Parathyroid adenoma (tissue), 2 donors: Measurements from ENCODE around the gene REXO4.

Source experiments
- H2AFZ ChIP-seq: fragments of 300-600 bp; sonication (generic); one replicate; pipeline ENCODE4 v1.7.0; 2017; ENCODE audit warnings: antibody characterized with exemption, mild to moderate bottlenecking
- H3K27ac ChIP-seq: fragments of 300-600 bp; sonication (generic); one replicate; pipeline ENCODE4 v1.7.0; 2017
- H3K27me3 ChIP-seq: fragments of 300-600 bp; sonication (generic); one replicate; pipeline ENCODE4 v1.7.0; 2017; ENCODE audit warnings: low read length; ENCODE audit not compliant: control insufficient read depth, insufficient read depth
- H3K36me3 ChIP-seq: fragments of 300-600 bp; sonication (generic); one replicate; pipeline ENCODE4 v1.7.0; 2017; ENCODE audit warnings: low read length; ENCODE audit not compliant: control insufficient read depth, insufficient read depth
- H3K4me1 ChIP-seq: fragments of 300-600 bp; sonication (generic); one replicate; pipeline ENCODE4 v1.7.0; 2017; ENCODE audit warnings: control low read depth
- H3K4me2 ChIP-seq: fragments of 300-600 bp; sonication (generic); one replicate; pipeline ENCODE4 v1.7.0; 2017; ENCODE audit warnings: low read length
- H3K4me3 ChIP-seq: fragments of 300-600 bp; sonication (generic); one replicate; pipeline ENCODE4 v1.7.0; 2017; ENCODE audit warnings: low read depth, low read length
- H3K79me2 ChIP-seq: fragments of 300-600 bp; sonication (generic); one replicate; pipeline ENCODE4 v1.7.0; 2017; ENCODE audit warnings: control low read depth
- H3K9ac ChIP-seq: fragments of 300-600 bp; sonication (generic); one replicate; pipeline ENCODE4 v1.7.0; 2017; ENCODE audit warnings: mild to moderate bottlenecking
- H3K9me3 ChIP-seq: fragments of 300-600 bp; sonication (generic); one replicate; pipeline ENCODE4 v1.7.0; 2017; ENCODE audit warnings: low read length; ENCODE audit not compliant: control insufficient read depth
- CTCF ChIP-seq: fragments of 300-600 bp; sonication (generic); IDR thresholded peaks from one replicate; pipeline ENCODE4 v1.7.0; 2017; ENCODE audit warnings: antibody characterized with exemption, mild to moderate bottlenecking
- donor health status: primary hyperparathyroidism.

REXO4 gene

DNA sequence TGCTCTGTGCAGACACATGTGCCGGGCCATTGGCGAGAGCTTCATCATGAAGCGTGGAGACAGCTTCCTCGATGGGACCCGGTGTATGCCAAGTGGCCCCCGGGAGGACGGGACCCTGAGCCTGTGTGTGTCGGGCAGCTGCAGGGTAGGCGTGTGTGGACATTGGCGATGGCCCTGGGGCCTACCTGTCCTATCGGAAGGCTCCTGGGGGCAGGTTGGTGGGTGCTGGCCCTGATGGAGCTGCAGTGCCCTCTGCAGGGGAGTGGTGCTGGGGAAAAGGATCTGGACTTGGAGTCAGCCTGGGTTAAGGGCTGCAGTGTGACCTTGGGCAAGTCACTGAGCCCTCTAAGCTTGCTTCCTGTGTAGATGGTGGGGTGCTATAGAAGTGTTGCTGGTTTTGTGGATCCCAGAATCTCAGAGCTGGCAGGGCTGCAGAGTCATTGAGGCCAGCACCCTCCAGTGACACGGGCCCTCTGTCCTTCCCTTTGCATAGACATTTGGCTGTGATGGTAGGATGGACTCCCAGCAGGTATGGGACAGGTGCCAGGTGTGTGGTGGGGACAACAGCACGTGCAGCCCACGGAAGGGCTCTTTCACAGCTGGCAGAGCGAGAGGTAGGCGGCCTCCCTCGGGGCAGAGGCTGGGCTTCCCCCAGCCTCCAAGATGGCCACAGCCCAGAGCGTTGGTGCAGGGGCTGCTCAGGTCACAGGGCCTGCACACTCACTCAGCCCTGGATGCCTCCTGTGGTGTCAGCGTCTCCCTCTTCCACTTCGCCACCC is 20.1 kb upstream of the REXO4 start:
- no peaks in the 10 kb centered on the region for H3K9me3 ChIP-seq
- no peak overlapping the region for H3K27ac ChIP-seq
- TF ChIP-seq CTCF: no peak
- H3K4me1 ChIP-seq: no peaks in the 10 kb centered on the region
- no peaks in the 10 kb centered on the region for H3K27me3 ChIP-seq
- H3K36me3 ChIP-seq: no peaks in the 10 kb centered on the region
- H3K4me3 ChIP-seq: no peak overlapping the region
- H2AFZ ChIP-seq: no peak overlapping the region
- H3K9ac ChIP-seq: no peak overlapping the region
- no peak overlapping the region for H3K4me2 ChIP-seq
- H3K79me2 ChIP-seq: no peaks in the 10 kb centered on the region

DNA sequence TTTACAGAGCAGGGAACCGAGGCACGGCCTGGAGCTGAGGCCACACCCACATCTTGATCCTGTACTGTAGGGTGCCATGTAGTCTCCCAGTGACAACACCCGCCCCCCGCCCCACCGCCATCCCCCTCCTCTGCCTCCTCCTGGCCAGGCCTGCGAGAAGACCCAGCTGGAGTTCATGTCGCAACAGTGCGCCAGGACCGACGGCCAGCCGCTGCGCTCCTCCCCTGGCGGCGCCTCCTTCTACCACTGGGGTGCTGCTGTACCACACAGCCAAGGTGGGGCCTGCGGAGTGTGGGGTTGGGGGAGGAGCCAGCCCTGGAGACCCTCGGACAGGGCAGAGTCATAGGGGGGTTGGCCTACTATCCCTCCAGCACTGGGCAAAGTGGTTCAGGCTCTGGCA is 18.9 kb upstream of the REXO4 start:
- Histone ChIP-seq H3K27me3 (no peaks in the 10 kb centered on the region), H3K9me3 (no peaks in the 10 kb centered on the region), H3K4me2 (no peak overlapping the region), H3K36me3 (no peaks in the 10 kb centered on the region), H3K27ac (no peak overlapping the region), H2AFZ (no peak overlapping the region), H3K79me2 (no peaks in the 10 kb centered on the region), H3K4me3 (no peak overlapping the region), H3K4me1 (no peaks in the 10 kb centered on the region), H3K9ac (no peak overlapping the region)
- no peak for TF ChIP-seq CTCF

DNA sequence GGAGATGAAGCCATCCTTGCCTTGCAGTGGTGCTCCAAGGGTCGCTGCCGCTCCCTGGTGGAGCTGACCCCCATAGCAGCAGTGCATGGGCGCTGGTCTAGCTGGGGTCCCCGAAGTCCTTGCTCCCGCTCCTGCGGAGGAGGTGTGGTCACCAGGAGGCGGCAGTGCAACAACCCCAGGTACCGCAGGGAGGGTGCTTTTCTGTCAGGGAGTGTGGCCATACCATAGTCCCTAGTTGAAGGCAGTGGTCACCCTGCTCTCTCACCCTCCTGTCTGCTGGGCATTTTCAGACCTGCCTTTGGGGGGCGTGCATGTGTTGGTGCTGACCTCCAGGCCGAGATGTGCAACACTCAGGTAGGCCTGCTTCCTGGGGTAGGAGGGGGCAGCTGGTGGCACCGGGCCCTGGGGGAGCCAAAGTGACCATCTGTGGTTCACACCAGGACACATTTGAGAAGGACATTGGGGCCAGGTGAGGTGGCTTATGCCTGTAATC is 15.6 kb upstream of the REXO4 start:
- H3K4me3 ChIP-seq: no peak overlapping the region
- no peak overlapping the region for H3K9ac ChIP-seq
- no peak overlapping the region for H2AFZ ChIP-seq
- TF ChIP-seq CTCF: no peak
- no peaks in the 10 kb centered on the region for H3K4me1 ChIP-seq
- H3K79me2 ChIP-seq: no peaks in the 10 kb centered on the region
- no peaks in the 10 kb centered on the region for H3K36me3 ChIP-seq
- no peaks in the 10 kb centered on the region for H3K9me3 ChIP-seq
- H3K4me2 ChIP-seq: no peak overlapping the region
- no peak overlapping the region for H3K27ac ChIP-seq
- no peaks in the 10 kb centered on the region for H3K27me3 ChIP-seq

GRCh38 chr9:133430244-133430643 is 12.4 kb upstream of the REXO4 start:
- Histone ChIP-seq H3K9ac (no peak overlapping the region), H3K4me1 (no peaks in the 10 kb centered on the region), H3K9me3 (no peaks in the 10 kb centered on the region), H3K4me3 (no peak overlapping the region), H3K27me3 (no peaks in the 10 kb centered on the region), H3K27ac (no peak overlapping the region), H3K36me3 (no peaks in the 10 kb centered on the region), H3K79me2 (no peaks in the 10 kb centered on the region), H3K4me2 (no peak overlapping the region), H2AFZ (no peak overlapping the region)
- TF ChIP-seq CTCF: no peak

- no peak overlapping the region for H3K4me2 ChIP-seq
- H3K9ac ChIP-seq: no peak overlapping the region
- peak overlapping the region; percentile 58 for H2AFZ ChIP-seq
- no peaks in the 10 kb centered on the region for H3K9me3 ChIP-seq
- TF ChIP-seq CTCF: peak; percentile 25
- no peaks in the 10 kb centered on the region for H3K27me3 ChIP-seq
- H3K79me2 ChIP-seq: no peaks in the 10 kb centered on the region
- no peaks in the 10 kb centered on the region for H3K4me1 ChIP-seq
- no peak overlapping the region for H3K27ac ChIP-seq
- no peak overlapping the region for H3K4me3 ChIP-seq
- H3K36me3 ChIP-seq: no peaks in the 10 kb centered on the region
These were observed 11.9 kb upstream of the REXO4 start for GRCh38 chr9:133429641-133430161.
